ENCODE data around the gene ITPR2.

DNA sequence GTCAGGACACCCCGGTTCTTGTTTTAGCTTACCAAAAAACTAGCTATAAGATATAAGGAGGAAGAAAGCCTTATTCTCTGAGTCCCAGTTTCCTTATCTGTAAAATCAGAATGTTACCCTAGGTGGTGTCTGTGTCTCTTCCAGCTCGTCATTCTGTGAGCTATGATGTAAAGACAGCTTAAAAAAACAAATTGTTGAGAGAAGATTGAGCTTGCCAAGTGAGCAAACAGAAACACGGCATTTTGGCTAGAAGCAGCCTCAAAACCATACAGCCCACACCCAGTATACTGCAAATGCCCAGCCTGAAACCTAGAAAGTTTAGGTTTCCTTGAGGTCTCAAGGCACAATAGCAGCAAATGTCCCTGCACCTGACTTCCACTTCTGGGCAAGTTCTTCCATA is 486.3 kb downstream of the ITPR2 start:
- TF ChIP-seq, protein P1, sequence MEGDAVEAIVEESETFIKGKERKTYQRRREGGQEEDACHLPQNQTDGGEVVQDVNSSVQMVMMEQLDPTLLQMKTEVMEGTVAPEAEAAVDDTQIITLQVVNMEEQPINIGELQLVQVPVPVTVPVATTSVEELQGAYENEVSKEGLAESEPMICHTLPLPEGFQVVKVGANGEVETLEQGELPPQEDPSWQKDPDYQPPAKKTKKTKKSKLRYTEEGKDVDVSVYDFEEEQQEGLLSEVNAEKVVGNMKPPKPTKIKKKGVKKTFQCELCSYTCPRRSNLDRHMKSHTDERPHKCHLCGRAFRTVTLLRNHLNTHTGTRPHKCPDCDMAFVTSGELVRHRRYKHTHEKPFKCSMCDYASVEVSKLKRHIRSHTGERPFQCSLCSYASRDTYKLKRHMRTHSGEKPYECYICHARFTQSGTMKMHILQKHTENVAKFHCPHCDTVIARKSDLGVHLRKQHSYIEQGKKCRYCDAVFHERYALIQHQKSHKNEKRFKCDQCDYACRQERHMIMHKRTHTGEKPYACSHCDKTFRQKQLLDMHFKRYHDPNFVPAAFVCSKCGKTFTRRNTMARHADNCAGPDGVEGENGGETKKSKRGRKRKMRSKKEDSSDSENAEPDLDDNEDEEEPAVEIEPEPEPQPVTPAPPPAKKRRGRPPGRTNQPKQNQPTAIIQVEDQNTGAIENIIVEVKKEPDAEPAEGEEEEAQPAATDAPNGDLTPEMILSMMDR (IDR thresholded peaks at IDR 0.05; ENCODE audit: low read depth, low read length) = no peak
- no peak for TF ChIP-seq EZH2phosphoT487 (IDR thresholded peaks at IDR 0.05; ENCODE audit: low read depth)

Data from OCI-LY3 (cell line).